Prostate gland (tissue), 2 donors: ENCODE measurements around the gene FHOD3.

Experiments
- POLR2AphosphoS5 ChIP-seq: sonication (generic); formaldehyde crosslinking; IDR thresholded peaks from one replicate; pipeline ENCODE4 v1.6.1; 2017; ENCODE audit warnings: antibody characterized with exemption
- TF ChIP-seq, protein P1 (sequence below), 4 experiments: fragments of 200-600 bp in 2 of 4; fragments of 450-650 bp in 2 of 4; sonication (generic) in 2 of 4; IDR thresholded peaks; 1 replicate in 3 of 4; 2 replicates in 1 of 4; pipeline ENCODE4 v1.5.1; 2016 to 2019; ENCODE audit warnings: antibody characterized with exemption in 4 of 4, mild to moderate bottlenecking in 2 of 4, moderate library complexity in 2 of 4

- TF ChIP-seq, protein P1, sequence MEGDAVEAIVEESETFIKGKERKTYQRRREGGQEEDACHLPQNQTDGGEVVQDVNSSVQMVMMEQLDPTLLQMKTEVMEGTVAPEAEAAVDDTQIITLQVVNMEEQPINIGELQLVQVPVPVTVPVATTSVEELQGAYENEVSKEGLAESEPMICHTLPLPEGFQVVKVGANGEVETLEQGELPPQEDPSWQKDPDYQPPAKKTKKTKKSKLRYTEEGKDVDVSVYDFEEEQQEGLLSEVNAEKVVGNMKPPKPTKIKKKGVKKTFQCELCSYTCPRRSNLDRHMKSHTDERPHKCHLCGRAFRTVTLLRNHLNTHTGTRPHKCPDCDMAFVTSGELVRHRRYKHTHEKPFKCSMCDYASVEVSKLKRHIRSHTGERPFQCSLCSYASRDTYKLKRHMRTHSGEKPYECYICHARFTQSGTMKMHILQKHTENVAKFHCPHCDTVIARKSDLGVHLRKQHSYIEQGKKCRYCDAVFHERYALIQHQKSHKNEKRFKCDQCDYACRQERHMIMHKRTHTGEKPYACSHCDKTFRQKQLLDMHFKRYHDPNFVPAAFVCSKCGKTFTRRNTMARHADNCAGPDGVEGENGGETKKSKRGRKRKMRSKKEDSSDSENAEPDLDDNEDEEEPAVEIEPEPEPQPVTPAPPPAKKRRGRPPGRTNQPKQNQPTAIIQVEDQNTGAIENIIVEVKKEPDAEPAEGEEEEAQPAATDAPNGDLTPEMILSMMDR (IDR thresholded peaks at IDR 0.05), result no peak
- TF ChIP-seq POLR2AphosphoS5, result no peak
These were observed 355.0 kb downstream of the FHOD3 start for GRCh38 chr18:36652503-36652902.
